Stomach (tissue), 9 donors: ENCODE measurements around the gene BBS12. TPM values are rescaled to one million over a fixed set of nuclear protein-coding genes. Genes with fewer than 3 reads are reported as not detected.

Experiments used
- DNase-seq, 2 donors: peaks; one replicate each; pipeline versions ENCODE4 v3.0.0 to v3.0.0-alpha.2; 2013 to 2019
- H3K27ac ChIP-seq, 5 donors: fragments of 200-600 bp in 4 of 5; sonication (generic) in 4 of 5; one replicate each; pipeline ENCODE4 v1.5.1; 2013 to 2019; ENCODE audit warnings: mild to moderate bottlenecking in 1 of 5, moderate library complexity in 1 of 5
- H3K27me3 ChIP-seq, 3 donors: fragments of 200-600 bp; sonication (generic); one replicate each; pipeline ENCODE4 v1.5.1; 2017 to 2019; ENCODE audit warnings: mixed run types in 1 of 3
- H3K36me3 ChIP-seq, 4 donors: fragments of 200-600 bp; sonication (generic); 1 replicate in 3 of 4; 2 replicates in 1 of 4; pipeline ENCODE4 v1.5.1; 2016 to 2019
- H3K4me1 ChIP-seq, 4 donors: fragments of 200-600 bp; sonication (generic); one replicate each; pipeline ENCODE4 v1.5.1; 2016 to 2019
- H3K4me3 ChIP-seq, 4 donors: fragments of 200-600 bp; sonication (generic) in 3 of 4; one replicate each; pipeline ENCODE4 v1.5.1; 2016 to 2019; ENCODE audit warnings: mild to moderate bottlenecking in 1 of 4
- H3K9me3 ChIP-seq, 4 donors: fragments of 200-600 bp; sonication (generic); one replicate each; pipeline ENCODE4 v1.5.1; 2016 to 2019
- CTCF ChIP-seq, 7 experiments: fragments of 450-650 bp in 4 of 7; fragments of 200-600 bp in 3 of 7; sonication (generic) in 3 of 7; IDR thresholded peaks; one replicate each; pipeline ENCODE4 v1.5.1; 2016 to 2019; ENCODE audit warnings: antibody characterized with exemption in 7 of 7, control low read depth in 2 of 7, mild to moderate bottlenecking in 1 of 7
- EP300 ChIP-seq: sonication (generic); formaldehyde crosslinking; IDR thresholded peaks from one replicate; pipeline ENCODE4 v1.6.1; 2017; ENCODE audit warnings: antibody characterized with exemption
- POLR2A ChIP-seq, 4 donors: fragments of 450-650 bp; IDR thresholded peaks; one replicate each; pipeline ENCODE4 v1.6.1; 2016; ENCODE audit warnings: antibody characterized with exemption in 4 of 4, control low read depth in 2 of 4, mild to moderate bottlenecking in 1 of 4, moderate library complexity in 1 of 4
- POLR2AphosphoS5 ChIP-seq, 3 donors: sonication (generic); formaldehyde crosslinking; IDR thresholded peaks; one replicate each; pipeline ENCODE4 v1.6.1; 2016; ENCODE audit warnings: antibody characterized with exemption in 3 of 3
- WGBS, 5 donors: extraction: QIAGEN DNeasy Blood & Tissue Kit in 3 of 5; methylation state at CpG; one replicate each; pipeline versions ENCODE4 v1.1.5 to v1.1.7; 2013 to 2018; 5-methylcytosine and 5-hydroxymethylcytosine counted together
- intact Hi-C: fragments of 100-400 bp; cut with DNase I; formaldehyde crosslinking; loops from one replicate; pipeline ENCODE4 v1.15.1; 2023; ENCODE audit warnings: low total_unique reads
- polyA plus RNA-seq, 3 donors: library from polyadenylated mRNA; stranded (reverse); fragments of 200-250 nt; gene quantifications; one replicate each; pipeline ENCODE4 v1.2.3, GENCODE V29; 2013
- total RNA-seq, 5 donors: library from RNA; depleted of rRNA; stranded (reverse); fragments of >200 nt; gene quantifications; one replicate each; pipeline versions ENCODE4 v1.1.0 to v1.2.3, GENCODE V29; 2014 to 2016
- donor health status: healthy with polysubstance abuse.
- donor health status: Bipolar disorder and iron deficiency.
- donor health status: healthy.

BBS12 gene
- total and polyA plus RNA-seq, 8 donors, result 0.87 to 4.5 (median 1.3) TPM

DNA sequence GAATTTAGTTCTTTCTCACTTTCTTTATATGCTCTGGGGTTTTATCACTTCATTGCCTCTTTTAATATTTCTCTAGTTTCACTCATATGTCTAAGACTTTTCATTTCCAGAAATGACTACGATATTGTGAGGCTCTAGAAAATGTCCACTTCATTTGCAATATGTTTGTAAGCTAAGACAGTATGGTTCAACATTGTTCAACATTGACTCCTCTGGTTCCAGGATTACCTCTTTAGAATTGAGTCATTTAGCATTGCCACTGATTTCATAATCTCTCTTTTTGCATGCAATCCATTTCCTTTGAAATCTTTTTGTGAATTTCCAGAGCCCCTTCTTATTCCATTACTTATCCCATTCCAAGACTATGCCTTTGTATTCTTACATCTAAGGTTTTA, 32.3 kb downstream of the BBS12 start:
- H3K36me3 ChIP-seq, result no peaks in the 10 kb centered on the region
- no peaks in the 10 kb centered on the region for H3K27me3 ChIP-seq
- no peaks in the 10 kb centered on the region for H3K9me3 ChIP-seq
- H3K27ac ChIP-seq, result no peak overlapping the region
- no peaks in the 10 kb centered on the region for H3K4me1 ChIP-seq
- no peak for DNase-seq
- no peak for TF ChIP-seq POLR2A (IDR thresholded peaks at IDR 0.05)
- no peak for TF ChIP-seq EP300
- TF ChIP-seq POLR2AphosphoS5 (IDR thresholded peaks at IDR 0.05), result no peak
- TF ChIP-seq CTCF (IDR thresholded peaks at IDR 0.05), result no peak
- no peak overlapping the region for H3K4me3 ChIP-seq
- intact Hi-C loops, result no loop called here
- 69 to 85% (median 76%) methylated on average over 1 of the region's 1 CpG for WGBS, 5 donors

DNA sequence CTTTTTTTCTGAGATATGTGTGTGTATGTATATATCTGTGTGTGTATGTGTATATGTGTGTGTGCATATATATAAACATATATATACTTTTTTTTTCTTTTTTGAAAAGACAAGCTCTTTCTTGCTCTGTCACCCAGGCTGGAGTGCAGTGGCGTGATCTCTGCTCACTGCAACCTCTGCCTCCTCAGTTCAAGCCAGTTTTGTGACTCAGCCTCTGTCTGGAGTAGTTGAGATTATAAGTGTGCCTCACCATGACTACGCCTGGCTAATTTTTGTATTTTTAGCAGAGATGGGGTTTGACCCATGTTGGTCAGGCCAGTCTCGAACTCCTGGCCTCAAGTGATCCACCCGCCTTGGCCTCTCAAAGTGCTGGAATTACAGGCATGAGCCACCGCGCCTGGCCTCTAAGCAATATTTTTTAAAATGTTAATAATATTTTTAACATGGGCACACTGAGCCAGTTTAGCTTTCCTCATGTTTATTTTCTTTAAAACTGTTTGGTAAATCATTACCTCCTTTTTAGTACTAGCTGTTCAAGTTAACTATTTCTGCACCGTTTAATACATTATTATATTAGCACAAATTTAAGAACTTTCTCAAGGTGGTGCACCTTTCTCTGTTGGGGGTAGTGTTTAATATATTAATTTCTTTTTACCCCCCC, 33.3 kb downstream of the BBS12 start:
- no peaks in the 10 kb centered on the region for H3K4me1 ChIP-seq
- H3K27me3 ChIP-seq, result no peaks in the 10 kb centered on the region
- no peak overlapping the region for H3K4me3 ChIP-seq
- no peak for DNase-seq
- no peaks in the 10 kb centered on the region for H3K36me3 ChIP-seq
- WGBS, 5 donors, result 68 to 81% (median 76%) methylated on average over 7 of the region's 7 CpGs
- no peaks in the 10 kb centered on the region for H3K9me3 ChIP-seq
- no peak overlapping the region for H3K27ac ChIP-seq
- intact Hi-C loops, result no loop called here
- TF ChIP-seq EP300, result no peak
- no peak for TF ChIP-seq POLR2A (IDR thresholded peaks at IDR 0.05)
- TF ChIP-seq CTCF (IDR thresholded peaks at IDR 0.05), result no peak
- no peak for TF ChIP-seq POLR2AphosphoS5 (IDR thresholded peaks at IDR 0.05)

DNA sequence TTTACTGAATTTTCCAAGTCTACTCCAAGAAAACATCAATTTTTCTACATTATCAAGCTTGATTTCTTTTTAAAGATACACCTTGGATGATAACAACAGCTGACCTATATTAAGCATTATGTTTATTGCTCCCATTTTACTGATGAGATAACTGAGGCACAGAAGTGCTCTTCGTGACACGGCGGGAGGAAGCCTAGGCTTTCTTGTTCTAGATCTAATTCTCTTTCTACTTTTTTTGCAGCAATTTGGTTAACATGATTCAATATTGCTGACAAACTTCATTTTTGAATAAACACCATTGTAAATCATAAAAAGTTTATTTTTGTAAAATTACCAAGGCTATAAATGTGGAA, 33.8 kb downstream of the BBS12 start:
- no peaks in the 10 kb centered on the region for H3K4me1 ChIP-seq
- no peaks in the 10 kb centered on the region for H3K36me3 ChIP-seq
- WGBS, 5 donors, result 95 to 98% (median 96%) methylated on average over 3 of the region's 3 CpGs
- intact Hi-C loops, result no loop called here
- H3K27me3 ChIP-seq, result no peaks in the 10 kb centered on the region
- no peak for DNase-seq
- TF ChIP-seq POLR2A (IDR thresholded peaks at IDR 0.05) (no peak), EP300 (no peak), CTCF (IDR thresholded peaks at IDR 0.05) (no peak), POLR2AphosphoS5 (IDR thresholded peaks at IDR 0.05) (no peak)
- H3K27ac ChIP-seq, result no peak overlapping the region
- no peaks in the 10 kb centered on the region for H3K9me3 ChIP-seq
- H3K4me3 ChIP-seq, result no peak overlapping the region

DNA sequence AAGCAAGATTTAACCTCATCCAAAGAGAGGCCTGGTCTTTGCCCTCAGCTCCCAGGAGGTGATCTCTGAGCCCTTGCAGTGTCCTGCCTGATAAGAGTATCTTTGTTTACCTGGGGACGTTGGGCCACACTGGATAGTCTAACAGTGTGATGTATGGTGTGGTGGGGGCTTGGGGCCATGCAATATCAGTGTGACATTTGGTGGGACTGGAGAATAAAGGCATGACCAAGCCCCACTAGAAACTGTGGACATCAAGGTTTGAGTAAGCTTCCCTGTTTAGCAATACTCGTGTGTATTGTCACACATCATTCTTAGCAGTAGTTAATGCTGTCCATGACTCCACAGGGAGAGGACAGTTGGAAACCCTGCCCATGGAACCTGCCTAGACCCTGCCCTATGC, 34.4 kb downstream of the BBS12 start:
- no peaks in the 10 kb centered on the region for H3K4me1 ChIP-seq
- H3K9me3 ChIP-seq, result no peaks in the 10 kb centered on the region
- H3K27me3 ChIP-seq, result no peaks in the 10 kb centered on the region
- no peak for DNase-seq
- WGBS, 5 donors, result 42 to 55% (median 53%) methylated on average over 2 of the region's 2 CpGs
- no peak overlapping the region for H3K27ac ChIP-seq
- no peak for TF ChIP-seq POLR2AphosphoS5 (IDR thresholded peaks at IDR 0.05)
- TF ChIP-seq CTCF (IDR thresholded peaks at IDR 0.05), result no peak
- no peak for TF ChIP-seq EP300
- no peak for TF ChIP-seq POLR2A (IDR thresholded peaks at IDR 0.05)
- intact Hi-C loops, result no loop called here
- no peak overlapping the region for H3K4me3 ChIP-seq
- H3K36me3 ChIP-seq, result no peaks in the 10 kb centered on the region
